ENCODE data around the gene SFTPB.

DNA sequence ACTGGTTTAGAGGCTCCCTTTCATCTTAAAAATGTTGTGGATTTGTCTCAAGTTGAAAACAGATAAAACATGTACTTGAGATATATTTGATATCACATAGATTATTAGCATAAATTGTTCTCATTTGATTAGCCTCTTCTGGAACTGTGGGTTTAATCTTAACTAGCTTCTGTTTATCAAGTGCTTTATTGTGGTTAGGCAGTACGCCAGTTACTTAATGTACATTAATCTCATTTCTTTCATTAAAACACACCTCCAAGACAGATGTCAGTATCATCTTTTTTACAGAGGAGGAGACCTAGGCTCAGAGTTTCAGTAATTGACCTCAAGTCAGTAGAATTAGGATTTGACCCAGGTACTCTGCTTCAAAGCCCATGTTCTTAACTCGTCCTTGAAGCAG is 21.8 kb downstream of the SFTPB start:
- TF ChIP-seq, protein P1, sequence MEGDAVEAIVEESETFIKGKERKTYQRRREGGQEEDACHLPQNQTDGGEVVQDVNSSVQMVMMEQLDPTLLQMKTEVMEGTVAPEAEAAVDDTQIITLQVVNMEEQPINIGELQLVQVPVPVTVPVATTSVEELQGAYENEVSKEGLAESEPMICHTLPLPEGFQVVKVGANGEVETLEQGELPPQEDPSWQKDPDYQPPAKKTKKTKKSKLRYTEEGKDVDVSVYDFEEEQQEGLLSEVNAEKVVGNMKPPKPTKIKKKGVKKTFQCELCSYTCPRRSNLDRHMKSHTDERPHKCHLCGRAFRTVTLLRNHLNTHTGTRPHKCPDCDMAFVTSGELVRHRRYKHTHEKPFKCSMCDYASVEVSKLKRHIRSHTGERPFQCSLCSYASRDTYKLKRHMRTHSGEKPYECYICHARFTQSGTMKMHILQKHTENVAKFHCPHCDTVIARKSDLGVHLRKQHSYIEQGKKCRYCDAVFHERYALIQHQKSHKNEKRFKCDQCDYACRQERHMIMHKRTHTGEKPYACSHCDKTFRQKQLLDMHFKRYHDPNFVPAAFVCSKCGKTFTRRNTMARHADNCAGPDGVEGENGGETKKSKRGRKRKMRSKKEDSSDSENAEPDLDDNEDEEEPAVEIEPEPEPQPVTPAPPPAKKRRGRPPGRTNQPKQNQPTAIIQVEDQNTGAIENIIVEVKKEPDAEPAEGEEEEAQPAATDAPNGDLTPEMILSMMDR (IDR thresholded peaks at IDR 0.05; ENCODE audit: borderline replicate concordance, extremely low read depth, low read length, poor library complexity, severe bottlenecking) = no peak
- TF ChIP-seq EZH2 (IDR thresholded peaks at IDR 0.05; ENCODE audit: borderline replicate concordance, low read depth, low read length, severe bottlenecking) = no peak

All from DND-41 (cell line).